ENCODE measurements around the gene ANKRD55. TPM values are rescaled to one million over a fixed set of nuclear protein-coding genes. Genes with fewer than 3 reads are reported as not detected.

The ANKRD55 gene
- total and polyA plus RNA-seq, 2 donors (not counting 1 experiment from before 2014, with no cell fraction given) = 0.07 TPM; not detected in 1

DNA sequence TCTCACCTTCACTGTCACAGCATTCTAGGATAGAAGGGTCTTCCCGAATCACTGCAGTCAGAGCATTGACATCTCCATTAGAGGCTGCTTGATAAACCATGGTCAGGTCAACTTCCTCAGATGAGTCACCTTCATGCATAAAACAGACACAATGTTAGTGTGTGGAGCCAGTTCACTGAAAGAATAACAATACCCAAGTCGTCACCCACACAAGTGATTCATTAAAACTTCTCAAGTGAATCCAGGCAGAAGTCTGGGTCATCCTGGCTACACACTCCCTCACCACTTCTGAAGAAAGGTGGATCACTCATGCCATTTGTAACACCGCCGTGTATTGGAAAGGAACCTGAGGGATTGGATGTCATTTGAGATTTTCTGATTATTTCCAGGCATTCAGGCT is 49.6 kb downstream of the ANKRD55 start:
- Histone ChIP-seq H3K9me3 (ENCODE audit: control extremely low read depth in 1 of 3, control insufficient read depth in 2 of 3, insufficient read depth in 1 of 3, low read length in 2 of 3) (no peaks in the 10 kb centered on the region), H3K4me3 (ENCODE audit: control extremely low read depth in 1 of 5, extremely low read depth in 1 of 5, insufficient read depth in 1 of 5, low read depth in 2 of 5, low read length in 4 of 5) (no peak overlapping the region), H3K4me2 (replicated peaks; ENCODE audit: low read depth, low read length, poor library complexity, severe bottlenecking) (no peak overlapping the region), H3K4me1 (ENCODE audit: control insufficient read depth in 2 of 2, insufficient read depth in 2 of 2, low read length in 2 of 2) (no peaks in the 10 kb centered on the region), H3K79me2 (ENCODE audit: control insufficient read depth, insufficient read depth, low read length) (no peaks in the 10 kb centered on the region), H3K27me3 (replicated peaks in 1 of 4; ENCODE audit: control extremely low read depth in 1 of 4, control insufficient read depth in 3 of 4, insufficient read depth in 4 of 4, low read length in 3 of 4) (peaks cover 0 to 9% (median under 1%) of the 10 kb centered on the region in 4 experiments), H3K9ac (ENCODE audit: low read length) (no peak overlapping the region), H3K27ac (ENCODE audit: low read length in 2 of 2) (no peak overlapping the region), H4K20me1 (ENCODE audit: control insufficient read depth, insufficient read depth, low read length, poor library complexity, severe bottlenecking) (no peaks in the 10 kb centered on the region), H2AFZ (ENCODE audit: insufficient read depth, low read depth, low read length, poor library complexity, severe bottlenecking) (no peak overlapping the region), H3K36me3 (replicated peaks in 1 of 2; ENCODE audit: control extremely low read depth in 1 of 2, control insufficient read depth in 1 of 2, extremely low read depth in 1 of 2, insufficient read depth in 2 of 2, low read length in 1 of 2) (no peaks in the 10 kb centered on the region)
- ATAC-seq (ENCODE audit: low read depth) (peak; percentile 21), DNase-seq (no peak)
- H3K9me3 Mint-ChIP-seq (ENCODE audit: insufficient read depth) = no peaks in the 10 kb centered on the region
- no peak overlapping the region for H3K27ac Mint-ChIP-seq
- CTCF ChIA-PET = interaction anchor here (1.1 kb wide), 1 partner anchor 150 kb away, joined by 3 read pairs; no protein-coding TSS in a partner anchor
- H3K4me1 Mint-ChIP-seq = no peaks in the 10 kb centered on the region
- POLR2A ChIA-PET = no interaction called here
- WGBS (ENCODE audit: insufficient coverage) = no CpG with 5 or more reads among the region's 4 CpGs
- no peak overlapping the region for H3K4me3 Mint-ChIP-seq
- intact Hi-C loops (cut with micrococcal nuclease) = no loop called here
- H3K27me3 Mint-ChIP-seq = peaks cover 10% of the 10 kb centered on the region
- TF ChIP-seq, protein P1, sequence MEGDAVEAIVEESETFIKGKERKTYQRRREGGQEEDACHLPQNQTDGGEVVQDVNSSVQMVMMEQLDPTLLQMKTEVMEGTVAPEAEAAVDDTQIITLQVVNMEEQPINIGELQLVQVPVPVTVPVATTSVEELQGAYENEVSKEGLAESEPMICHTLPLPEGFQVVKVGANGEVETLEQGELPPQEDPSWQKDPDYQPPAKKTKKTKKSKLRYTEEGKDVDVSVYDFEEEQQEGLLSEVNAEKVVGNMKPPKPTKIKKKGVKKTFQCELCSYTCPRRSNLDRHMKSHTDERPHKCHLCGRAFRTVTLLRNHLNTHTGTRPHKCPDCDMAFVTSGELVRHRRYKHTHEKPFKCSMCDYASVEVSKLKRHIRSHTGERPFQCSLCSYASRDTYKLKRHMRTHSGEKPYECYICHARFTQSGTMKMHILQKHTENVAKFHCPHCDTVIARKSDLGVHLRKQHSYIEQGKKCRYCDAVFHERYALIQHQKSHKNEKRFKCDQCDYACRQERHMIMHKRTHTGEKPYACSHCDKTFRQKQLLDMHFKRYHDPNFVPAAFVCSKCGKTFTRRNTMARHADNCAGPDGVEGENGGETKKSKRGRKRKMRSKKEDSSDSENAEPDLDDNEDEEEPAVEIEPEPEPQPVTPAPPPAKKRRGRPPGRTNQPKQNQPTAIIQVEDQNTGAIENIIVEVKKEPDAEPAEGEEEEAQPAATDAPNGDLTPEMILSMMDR (IDR thresholded peaks at IDR 0.05) = no peak
- TF ChIP-seq EZH2 (IDR thresholded peaks at IDR 0.05; ENCODE audit: borderline replicate concordance, insufficient read depth, low read depth, low read length, poor library complexity, severe bottlenecking) = no peak

DNA sequence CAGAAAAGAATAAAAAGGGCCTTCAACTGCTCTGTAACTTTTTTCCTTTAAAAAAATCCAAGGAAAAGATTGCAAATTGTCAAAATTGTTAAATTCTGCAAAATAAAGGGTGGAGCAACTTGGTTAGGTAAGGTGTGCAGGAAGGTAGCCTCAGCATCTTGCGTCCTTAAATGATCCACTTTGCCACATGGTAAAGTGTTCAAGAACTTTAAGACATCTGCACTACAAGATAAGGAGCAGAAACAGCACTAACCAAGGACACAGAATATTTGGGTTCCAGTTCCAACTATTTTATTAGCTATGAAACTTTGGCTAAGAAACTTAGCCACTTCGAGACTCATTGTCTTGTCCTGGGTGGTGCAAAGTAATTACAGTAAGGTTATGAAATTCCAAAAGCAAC is 53.7 kb downstream of the ANKRD55 start:
- H3K27ac Mint-ChIP-seq = no peak overlapping the region
- peaks cover 22% of the 10 kb centered on the region for H3K27me3 Mint-ChIP-seq
- H3K9ac ChIP-seq (ENCODE audit: low read length) = no peak overlapping the region
- no peaks in the 10 kb centered on the region for H3K4me1 Mint-ChIP-seq
- H3K4me2 ChIP-seq (replicated peaks; ENCODE audit: low read depth, low read length, poor library complexity, severe bottlenecking) = no peak overlapping the region
- no peaks in the 10 kb centered on the region for H3K36me3 ChIP-seq (replicated peaks in 1 of 2; ENCODE audit: control extremely low read depth in 1 of 2, control insufficient read depth in 1 of 2, extremely low read depth in 1 of 2, insufficient read depth in 2 of 2, low read length in 1 of 2)
- no peak overlapping the region for H3K4me3 ChIP-seq (ENCODE audit: control extremely low read depth in 1 of 5, extremely low read depth in 1 of 5, insufficient read depth in 1 of 5, low read depth in 2 of 5, low read length in 4 of 5)
- 100% methylated on average over 1 of the region's 2 CpGs for WGBS (ENCODE audit: insufficient coverage)
- no peak overlapping the region for H3K4me3 Mint-ChIP-seq
- H3K4me1 ChIP-seq (ENCODE audit: control insufficient read depth in 2 of 2, insufficient read depth in 2 of 2, low read length in 2 of 2) = no peaks in the 10 kb centered on the region
- no peaks in the 10 kb centered on the region for H3K9me3 Mint-ChIP-seq (ENCODE audit: insufficient read depth)
- no peak for DNase-seq
- H2AFZ ChIP-seq (ENCODE audit: insufficient read depth, low read depth, low read length, poor library complexity, severe bottlenecking) = no peak overlapping the region
- no peaks in the 10 kb centered on the region for H4K20me1 ChIP-seq (ENCODE audit: control insufficient read depth, insufficient read depth, low read length, poor library complexity, severe bottlenecking)
- no peak for TF ChIP-seq EZH2 (IDR thresholded peaks at IDR 0.05; ENCODE audit: borderline replicate concordance, insufficient read depth, low read depth, low read length, poor library complexity, severe bottlenecking)
- TF ChIP-seq, protein P1 (IDR thresholded peaks at IDR 0.05) = no peak
- intact Hi-C loops (cut with micrococcal nuclease) = no loop called here
- peaks cover 0 to 7% (median under 1%) of the 10 kb centered on the region in 4 experiments for H3K27me3 ChIP-seq (replicated peaks in 1 of 4; ENCODE audit: control extremely low read depth in 1 of 4, control insufficient read depth in 3 of 4, insufficient read depth in 4 of 4, low read length in 3 of 4)
- CTCF ChIA-PET = no interaction called here
- H3K9me3 ChIP-seq (ENCODE audit: control extremely low read depth in 1 of 3, control insufficient read depth in 2 of 3, insufficient read depth in 1 of 3, low read length in 2 of 3) = no peaks in the 10 kb centered on the region
- POLR2A ChIA-PET = no interaction called here
- no peak overlapping the region for H3K27ac ChIP-seq (ENCODE audit: low read length in 2 of 2)
- H3K79me2 ChIP-seq (ENCODE audit: control insufficient read depth, insufficient read depth, low read length) = no peaks in the 10 kb centered on the region
- ATAC-seq (ENCODE audit: low read depth) = no peak

Data from B cell (primary cell).